PC-9 (cell line): ENCODE measurements around the gene TIRAP. TPM values are rescaled to one million over a fixed set of nuclear protein-coding genes. Genes with fewer than 3 reads are reported as not detected.

Experiments used
- BruUV-seq: library from RNA; stranded (reverse); fragments of 400-500 nt; replicated peaks from 2 replicates; lab custom pipeline; 2021; lab: Mats Ljungman, UMichigan
- CTCF ChIA-PET: fragments of 300-600 bp; sonication (Branson Sonifier 250); formaldehyde crosslinking; loops from one replicate; lab custom pipeline; 2022; ENCODE audit warnings: antibody characterized with exemption; lab: Charles Lee
- POLR2A ChIA-PET: fragments of 300-600 bp; sonication (Branson Sonifier 250); formaldehyde crosslinking; loops from one replicate; lab custom pipeline; 2022; ENCODE audit warnings: antibody characterized with exemption; ENCODE audit not compliant: unreplicated experiment; lab: Charles Lee
- DNase-seq, 2 experiments: peaks; one replicate each; pipeline versions ENCODE4 v3.0.0 to v3.0.0-alpha.2; 2015 to 2022; ENCODE audit warnings: mixed read lengths in 1 of 2
- H2AFZ ChIP-seq: fragments of 200-600 bp; sonication (generic); 2 replicates; pipeline ENCODE4 v1.8.1; 2017; ENCODE audit warnings: antibody characterized with exemption
- H3F3A ChIP-seq: fragments of 200-600 bp; sonication (generic); 2 replicates; pipeline ENCODE4 v1.8.1; 2017; ENCODE audit warnings: antibody characterized with exemption, mild to moderate bottlenecking, low read depth; ENCODE audit not compliant: insufficient read depth
- H3K27ac ChIP-seq: fragments of 200-600 bp; sonication (generic); 2 replicates; pipeline ENCODE4 v1.6.1; 2016; ENCODE audit warnings: mixed run types
- H3K27me3 ChIP-seq: fragments of 200-600 bp; sonication (generic); 2 replicates; pipeline ENCODE4 v1.6.1; 2016; ENCODE audit warnings: low read depth, mixed run types; ENCODE audit not compliant: insufficient read depth
- H3K36me3 ChIP-seq: fragments of 200-600 bp; sonication (generic); 2 replicates; pipeline ENCODE4 v1.6.1; 2016; ENCODE audit warnings: low read depth, mixed run types
- H3K4me1 ChIP-seq: fragments of 200-600 bp; sonication (generic); replicated peaks from 2 replicates; pipeline ENCODE4 v1.6.1; 2016; ENCODE audit warnings: mixed run types; ENCODE audit not compliant: insufficient read depth
- H3K4me2 ChIP-seq: fragments of 200-600 bp; sonication (generic); 2 replicates; pipeline ENCODE4 v1.6.1; 2017; ENCODE audit warnings: mixed run types
- H3K4me3 ChIP-seq: fragments of 200-600 bp; sonication (generic); 2 replicates; pipeline ENCODE4 v1.6.1; 2016; ENCODE audit warnings: mixed run types
- H3K79me2 ChIP-seq: fragments of 200-600 bp; sonication (generic); 2 replicates; pipeline ENCODE4 v1.6.1; 2017; ENCODE audit warnings: low read depth, mixed run types
- H3K9me2 ChIP-seq: fragments of 200-600 bp; sonication (generic); 2 replicates; pipeline ENCODE4 v1.8.1; 2017; ENCODE audit warnings: mild to moderate bottlenecking; ENCODE audit not compliant: insufficient read depth
- H3K9me3 ChIP-seq: fragments of 200-600 bp; sonication (generic); 2 replicates; pipeline ENCODE4 v1.8.1; 2016; ENCODE audit warnings: low read depth; ENCODE audit not compliant: insufficient read depth
- H4K20me1 ChIP-seq: fragments of 200-600 bp; sonication (generic); 2 replicates; pipeline ENCODE4 v1.8.1; 2017; ENCODE audit not compliant: insufficient read depth
- CTCF ChIP-seq: fragments of 200-600 bp; sonication (generic); conservative IDR thresholded peaks from 2 replicates; pipeline ENCODE4 v1.6.1; 2017; ENCODE audit warnings: mixed run types, antibody characterized with exemption, mild to moderate bottlenecking, moderate library complexity
- EZH2 ChIP-seq: fragments of 200-600 bp; sonication (generic); IDR thresholded peaks from 2 replicates; pipeline ENCODE4 v1.8.0; 2017; ENCODE audit warnings: antibody characterized with exemption, low read depth
- intact Hi-C: fragments of 100-400 bp; cut with micrococcal nuclease; formaldehyde crosslinking; loops from one replicate; pipeline ENCODE4 v1.10.0; 2022; ENCODE audit not compliant: unreplicated experiment
- total RNA-seq: library from RNA; stranded (reverse); gene quantifications from 2 replicates; pipeline ENCODE4 v1.2.3, GENCODE V29; 2021

The TIRAP gene
- total RNA-seq, 1 experiment from 2014 or later, result 12.7 TPM

GRCh38 chr11:126319374-126319740, 36.5 kb downstream of the TIRAP start:
- Histone ChIP-seq H3K4me3 (no peak overlapping the region), H3K27me3 (no peaks in the 10 kb centered on the region), H2AFZ (no peak overlapping the region), H3K4me2 (no peak overlapping the region), H4K20me1 (no peaks in the 10 kb centered on the region), H3K36me3 (0 out of 2 replicates have a peak, but pooled peaks cover 4% of the 10 kb centered on the region), H3K27ac (no peak overlapping the region), H3K4me1 (no peaks in the 10 kb centered on the region), H3K79me2 (no peaks in the 10 kb centered on the region), H3K9me2 (no peaks in the 10 kb centered on the region), H3F3A (no peaks in the 10 kb centered on the region), H3K9me3 (no peaks in the 10 kb centered on the region)
- TF ChIP-seq EZH2 (no peak), CTCF (no peak)
- no peak for DNase-seq
- ChIA-PET CTCF (interaction anchor here (0.5 kb wide), 1 partner anchor 162 kb away, joined by 3 read pairs; no protein-coding TSS in a partner anchor), POLR2A (interaction anchor here (0.5 to 0.9 kb wide), 2 partner anchors 31 to 36 kb away, joined by 3 to 5 read pairs; partner anchors contain the start of gene ST3GAL4)
- BruUV-seq, result no TSS peak
- intact Hi-C loops, result no loop called here

DNA sequence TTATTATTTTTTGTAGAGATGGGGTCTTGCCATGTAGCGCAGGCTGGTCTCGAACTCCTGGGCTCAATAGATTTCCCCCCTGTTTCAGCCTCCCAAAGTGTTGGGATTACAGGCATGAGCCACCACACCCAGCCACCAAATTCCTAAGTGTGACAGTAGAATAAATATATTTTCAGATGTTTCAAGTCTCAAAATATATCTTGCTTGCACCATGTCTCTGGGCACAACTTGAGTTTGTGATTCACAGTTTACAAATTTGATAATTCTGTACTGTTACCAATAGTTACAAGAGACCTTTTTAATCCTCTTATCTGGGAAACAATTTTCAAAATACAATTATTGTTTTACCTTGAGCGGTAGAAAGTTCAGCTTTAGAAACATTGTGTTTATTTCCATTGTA, 40.1 kb downstream of the TIRAP start:
- Histone ChIP-seq H3K36me3 (no peaks in the 10 kb centered on the region), H3K27ac (no peak overlapping the region), H3K4me1 (no peaks in the 10 kb centered on the region; the same call in 1 of the 2 replicates), H3K79me2 (no peaks in the 10 kb centered on the region), H4K20me1 (no peaks in the 10 kb centered on the region), H3K4me2 (no peak overlapping the region), H3K27me3 (no peaks in the 10 kb centered on the region), H3K9me2 (no peaks in the 10 kb centered on the region), H3K4me3 (no peak overlapping the region), H3K9me3 (no peaks in the 10 kb centered on the region), H3F3A (no peaks in the 10 kb centered on the region), H2AFZ (no peak overlapping the region)
- TF ChIP-seq EZH2 (no peak), CTCF (no peak)
- intact Hi-C loops, result no loop called here
- CTCF ChIA-PET, result interaction anchor here (0.7 kb wide), 1 partner anchor 118 kb away, joined by 3 read pairs; no protein-coding TSS in a partner anchor
- POLR2A ChIA-PET, result no interaction called here
- BruUV-seq, result no TSS peak
- DNase-seq, result no peak

GRCh38 chr11:126327281-126328000, 44.5 kb downstream of the TIRAP start:
- H3K79me2 ChIP-seq, result no peaks in the 10 kb centered on the region
- H3K9me3 ChIP-seq, result no peaks in the 10 kb centered on the region
- H3F3A ChIP-seq, result no peaks in the 10 kb centered on the region
- ChIA-PET POLR2A (no interaction called here), CTCF (no interaction called here)
- H4K20me1 ChIP-seq, result no peaks in the 10 kb centered on the region
- TF ChIP-seq EZH2 (no peak), CTCF (no peak)
- no peak overlapping the region for H3K4me3 ChIP-seq
- no peaks in the 10 kb centered on the region for H3K27me3 ChIP-seq
- no peak overlapping the region for H2AFZ ChIP-seq
- no peaks in the 10 kb centered on the region for H3K36me3 ChIP-seq
- H3K27ac ChIP-seq, result no peak overlapping the region
- intact Hi-C loops, result no loop called here
- no peaks in the 10 kb centered on the region for H3K9me2 ChIP-seq
- no peak for DNase-seq
- no peaks in the 10 kb centered on the region; the same call in 1 of the 2 replicates for H3K4me1 ChIP-seq
- no TSS peak for BruUV-seq
- H3K4me2 ChIP-seq, result no peak overlapping the region
